ENCODE results near the gene COBLL1.

The COBLL1 gene

DNA sequence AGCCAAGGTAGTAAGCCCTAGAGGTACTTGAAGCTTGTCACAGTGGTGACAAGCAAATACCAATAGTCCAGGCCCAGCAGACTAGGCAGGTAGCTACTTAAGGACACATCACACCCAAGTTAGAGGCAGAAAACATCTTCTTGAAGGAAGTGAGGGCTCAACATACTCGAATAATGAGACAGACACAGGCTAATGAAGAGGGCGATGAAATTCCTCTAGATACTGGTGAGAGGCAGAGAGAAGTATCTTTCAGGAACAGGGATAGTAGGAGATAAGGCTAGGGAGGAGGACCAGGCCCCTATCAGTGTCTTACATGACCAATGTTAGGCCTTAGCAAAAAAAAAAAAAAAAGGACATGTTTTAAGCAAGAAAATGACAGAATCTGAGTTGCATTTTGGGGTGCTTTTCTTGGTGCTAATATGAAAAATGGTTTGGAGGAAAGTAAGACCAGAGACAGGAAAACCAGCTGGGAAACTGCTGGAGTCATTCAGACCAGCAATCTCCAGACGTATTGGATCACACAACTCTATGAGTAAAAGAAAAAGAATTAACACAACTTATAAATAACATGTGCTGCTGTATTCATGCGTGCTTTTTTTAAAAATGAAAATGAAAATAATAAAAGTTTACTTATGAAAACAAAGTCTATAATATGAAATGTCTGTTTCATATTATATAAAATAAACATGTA is 37.7 kb downstream of the COBLL1 start:
- H3K4me1 ChIP-seq (ENCODE audit: control insufficient read depth in 2 of 2, insufficient read depth in 2 of 2, low read length in 2 of 2), result no peaks in the 10 kb centered on the region
- H3K27me3 ChIP-seq (ENCODE audit: control insufficient read depth in 2 of 2, insufficient read depth in 2 of 2, low read length in 2 of 2), result no peaks in the 10 kb centered on the region
- H3K36me3 ChIP-seq (ENCODE audit: control insufficient read depth in 2 of 2, insufficient read depth in 2 of 2, low read length in 2 of 2), result no peaks in the 10 kb centered on the region
- H3K9ac ChIP-seq (ENCODE audit: low read depth in 1 of 2, low read length in 2 of 2), result no peak overlapping the region
- no peaks in the 10 kb centered on the region for H3K9me3 ChIP-seq (ENCODE audit: control insufficient read depth in 2 of 2, low read length in 2 of 2)
- H3K27ac ChIP-seq (ENCODE audit: low read depth in 2 of 2, low read length in 2 of 2), result no peak overlapping the region
- H3K4me3 ChIP-seq (ENCODE audit: low read length in 2 of 2), result no peak overlapping the region

DNA sequence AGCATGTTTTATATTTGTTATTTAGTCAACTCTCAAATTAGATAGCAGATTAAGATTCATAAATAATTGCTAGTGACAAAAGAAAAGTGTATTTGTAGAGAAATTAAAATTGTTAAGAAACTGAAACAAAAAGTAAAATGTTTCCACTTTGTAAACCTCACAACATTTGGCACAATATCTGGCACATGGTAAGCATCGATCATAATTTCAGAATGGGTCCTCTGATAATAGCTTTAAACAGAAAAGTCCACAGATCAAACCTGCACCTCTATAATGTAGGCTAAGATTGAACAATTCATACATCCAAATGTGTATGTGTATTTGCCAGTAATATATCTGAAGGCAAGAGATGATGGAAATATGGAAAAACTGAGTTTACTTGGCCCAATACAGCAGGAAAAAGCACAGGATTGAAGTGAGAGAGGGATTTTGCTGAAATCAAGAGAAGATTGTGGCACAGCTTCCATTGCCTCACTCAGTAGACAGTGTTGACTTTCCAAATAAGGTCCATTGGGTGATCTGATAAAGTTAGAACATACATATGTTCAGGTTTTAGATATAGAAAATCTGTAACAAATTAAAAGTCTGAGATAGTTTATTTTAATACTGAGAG is 39.4 kb downstream of the COBLL1 start:
- Histone ChIP-seq H3K4me3 (ENCODE audit: low read length in 2 of 2) (no peak overlapping the region), H3K36me3 (ENCODE audit: control insufficient read depth in 2 of 2, insufficient read depth in 2 of 2, low read length in 2 of 2) (no peaks in the 10 kb centered on the region), H3K27me3 (ENCODE audit: control insufficient read depth in 2 of 2, insufficient read depth in 2 of 2, low read length in 2 of 2) (no peaks in the 10 kb centered on the region), H3K27ac (ENCODE audit: low read depth in 2 of 2, low read length in 2 of 2) (no peak overlapping the region), H3K9me3 (ENCODE audit: control insufficient read depth in 2 of 2, low read length in 2 of 2) (no peaks in the 10 kb centered on the region), H3K9ac (ENCODE audit: low read depth in 1 of 2, low read length in 2 of 2) (no peak overlapping the region), H3K4me1 (ENCODE audit: control insufficient read depth in 2 of 2, insufficient read depth in 2 of 2, low read length in 2 of 2) (no peaks in the 10 kb centered on the region)

- Histone ChIP-seq H3K4me3 (ENCODE audit: low read length in 2 of 2) (no peak overlapping the region), H3K27me3 (ENCODE audit: control insufficient read depth in 2 of 2, insufficient read depth in 2 of 2, low read length in 2 of 2) (no peaks in the 10 kb centered on the region), H3K4me1 (ENCODE audit: control insufficient read depth in 2 of 2, insufficient read depth in 2 of 2, low read length in 2 of 2) (no peaks in the 10 kb centered on the region), H3K36me3 (ENCODE audit: control insufficient read depth in 2 of 2, insufficient read depth in 2 of 2, low read length in 2 of 2) (no peaks in the 10 kb centered on the region), H3K27ac (ENCODE audit: low read depth in 2 of 2, low read length in 2 of 2) (no peak overlapping the region), H3K9ac (ENCODE audit: low read depth in 1 of 2, low read length in 2 of 2) (no peak overlapping the region), H3K9me3 (ENCODE audit: control insufficient read depth in 2 of 2, low read length in 2 of 2) (no peaks in the 10 kb centered on the region)
Measured at GRCh38 chr2:164800572-164800971, 41.1 kb downstream of the COBLL1 start.

- H3K9ac ChIP-seq (ENCODE audit: low read depth in 1 of 2, low read length in 2 of 2), result no peak overlapping the region
- H3K27ac ChIP-seq (ENCODE audit: low read depth in 2 of 2, low read length in 2 of 2), result no peak overlapping the region
- no peaks in the 10 kb centered on the region for H3K4me1 ChIP-seq (ENCODE audit: control insufficient read depth in 2 of 2, insufficient read depth in 2 of 2, low read length in 2 of 2)
- no peaks in the 10 kb centered on the region for H3K36me3 ChIP-seq (ENCODE audit: control insufficient read depth in 2 of 2, insufficient read depth in 2 of 2, low read length in 2 of 2)
- no peaks in the 10 kb centered on the region for H3K27me3 ChIP-seq (ENCODE audit: control insufficient read depth in 2 of 2, insufficient read depth in 2 of 2, low read length in 2 of 2)
- no peak overlapping the region for H3K4me3 ChIP-seq (ENCODE audit: low read length in 2 of 2)
- H3K9me3 ChIP-seq (ENCODE audit: control insufficient read depth in 2 of 2, low read length in 2 of 2), result no peaks in the 10 kb centered on the region
Measured at GRCh38 chr2:164797627-164798026, 44.0 kb downstream of the COBLL1 start.

DNA sequence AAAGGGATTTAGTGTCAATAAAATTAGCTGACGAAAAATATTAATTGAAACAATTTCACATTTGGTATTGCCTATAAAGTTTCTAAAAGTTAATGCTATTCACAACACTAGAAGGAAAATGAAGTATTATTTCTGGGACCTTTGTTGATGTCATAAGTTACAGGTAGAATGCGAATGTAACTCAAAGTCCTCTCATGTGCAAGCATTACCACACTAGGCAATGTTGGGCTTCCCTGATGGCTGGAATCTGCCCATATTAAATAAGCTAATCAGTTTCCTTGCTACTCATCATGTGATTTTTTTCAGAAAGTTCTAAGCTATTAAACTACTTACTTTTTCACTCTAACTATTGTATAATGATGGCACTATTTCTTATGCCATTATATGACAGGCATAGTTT is 44.6 kb downstream of the COBLL1 start:
- H3K4me3 ChIP-seq (ENCODE audit: low read length in 2 of 2), result no peak overlapping the region
- H3K4me1 ChIP-seq (ENCODE audit: control insufficient read depth in 2 of 2, insufficient read depth in 2 of 2, low read length in 2 of 2), result no peaks in the 10 kb centered on the region
- no peak overlapping the region for H3K9ac ChIP-seq (ENCODE audit: low read depth in 1 of 2, low read length in 2 of 2)
- H3K9me3 ChIP-seq (ENCODE audit: control insufficient read depth in 2 of 2, low read length in 2 of 2), result no peaks in the 10 kb centered on the region
- H3K27ac ChIP-seq (ENCODE audit: low read depth in 2 of 2, low read length in 2 of 2), result no peak overlapping the region
- no peaks in the 10 kb centered on the region for H3K27me3 ChIP-seq (ENCODE audit: control insufficient read depth in 2 of 2, insufficient read depth in 2 of 2, low read length in 2 of 2)
- H3K36me3 ChIP-seq (ENCODE audit: control insufficient read depth in 2 of 2, insufficient read depth in 2 of 2, low read length in 2 of 2), result no peaks in the 10 kb centered on the region

GRCh38 chr2:164794432-164795231 is 47.0 kb downstream of the COBLL1 start:
- Histone ChIP-seq H3K27me3 (ENCODE audit: control insufficient read depth in 2 of 2, insufficient read depth in 2 of 2, low read length in 2 of 2) (no peaks in the 10 kb centered on the region), H3K27ac (ENCODE audit: low read depth in 2 of 2, low read length in 2 of 2) (no peak overlapping the region), H3K4me1 (ENCODE audit: control insufficient read depth in 2 of 2, insufficient read depth in 2 of 2, low read length in 2 of 2) (no peaks in the 10 kb centered on the region), H3K4me3 (ENCODE audit: low read length in 2 of 2) (no peak overlapping the region), H3K9me3 (ENCODE audit: control insufficient read depth in 2 of 2, low read length in 2 of 2) (no peaks in the 10 kb centered on the region), H3K36me3 (ENCODE audit: control insufficient read depth in 2 of 2, insufficient read depth in 2 of 2, low read length in 2 of 2) (no peaks in the 10 kb centered on the region), H3K9ac (ENCODE audit: low read depth in 1 of 2, low read length in 2 of 2) (no peak overlapping the region)

DNA sequence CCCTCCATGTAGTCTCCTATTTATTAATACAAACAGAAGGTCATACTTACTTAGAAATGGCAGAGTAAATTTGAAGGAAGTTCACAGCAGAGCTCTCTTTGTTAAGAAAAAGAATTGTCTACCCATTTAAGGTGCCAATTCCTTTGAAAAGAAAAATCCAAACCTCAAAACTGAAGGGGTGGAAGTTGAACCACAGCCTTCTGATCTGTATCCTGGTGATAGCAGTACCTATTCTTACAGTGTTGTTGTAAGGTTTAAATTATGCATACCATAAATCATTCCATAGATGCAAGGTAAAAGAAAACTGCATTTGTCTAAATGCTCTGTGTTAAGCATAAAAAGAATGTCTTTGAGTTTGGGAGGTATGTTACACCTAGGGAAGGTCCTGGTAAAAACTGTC is 47.6 kb downstream of the COBLL1 start:
- H3K27me3 ChIP-seq (ENCODE audit: control insufficient read depth in 2 of 2, insufficient read depth in 2 of 2, low read length in 2 of 2), result no peaks in the 10 kb centered on the region
- H3K27ac ChIP-seq (ENCODE audit: low read depth in 2 of 2, low read length in 2 of 2), result no peak overlapping the region
- H3K9ac ChIP-seq (ENCODE audit: low read depth in 1 of 2, low read length in 2 of 2), result no peak overlapping the region
- no peaks in the 10 kb centered on the region for H3K9me3 ChIP-seq (ENCODE audit: control insufficient read depth in 2 of 2, low read length in 2 of 2)
- no peak overlapping the region for H3K4me3 ChIP-seq (ENCODE audit: low read length in 2 of 2)
- H3K4me1 ChIP-seq (ENCODE audit: control insufficient read depth in 2 of 2, insufficient read depth in 2 of 2, low read length in 2 of 2), result no peaks in the 10 kb centered on the region
- H3K36me3 ChIP-seq (ENCODE audit: control insufficient read depth in 2 of 2, insufficient read depth in 2 of 2, low read length in 2 of 2), result no peaks in the 10 kb centered on the region

DNA sequence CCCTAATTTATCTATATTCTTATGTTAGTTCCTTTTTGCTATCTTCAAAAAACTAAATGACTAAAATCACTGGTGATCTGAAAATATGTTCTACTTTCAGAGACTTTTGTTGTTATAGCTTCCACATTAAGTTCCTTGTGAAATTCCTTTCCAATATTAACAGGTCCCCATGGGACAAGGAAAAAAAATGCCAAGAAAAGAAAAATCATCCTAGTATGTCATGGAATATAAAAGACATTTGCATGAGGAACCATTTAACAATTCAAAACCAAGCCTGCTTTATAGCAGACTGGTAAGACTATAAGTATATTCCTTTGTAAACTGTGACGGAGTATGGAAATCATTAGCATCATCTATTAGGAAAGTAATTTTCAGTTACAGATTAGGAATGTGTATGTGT is 48.1 kb downstream of the COBLL1 start:
- H3K27me3 ChIP-seq (ENCODE audit: control insufficient read depth in 2 of 2, insufficient read depth in 2 of 2, low read length in 2 of 2), result no peaks in the 10 kb centered on the region
- H3K27ac ChIP-seq (ENCODE audit: low read depth in 2 of 2, low read length in 2 of 2), result no peak overlapping the region
- H3K4me1 ChIP-seq (ENCODE audit: control insufficient read depth in 2 of 2, insufficient read depth in 2 of 2, low read length in 2 of 2), result no peaks in the 10 kb centered on the region
- no peaks in the 10 kb centered on the region for H3K9me3 ChIP-seq (ENCODE audit: control insufficient read depth in 2 of 2, low read length in 2 of 2)
- H3K9ac ChIP-seq (ENCODE audit: low read depth in 1 of 2, low read length in 2 of 2), result no peak overlapping the region
- no peaks in the 10 kb centered on the region for H3K36me3 ChIP-seq (ENCODE audit: control insufficient read depth in 2 of 2, insufficient read depth in 2 of 2, low read length in 2 of 2)
- no peak overlapping the region for H3K4me3 ChIP-seq (ENCODE audit: low read length in 2 of 2)

DNA sequence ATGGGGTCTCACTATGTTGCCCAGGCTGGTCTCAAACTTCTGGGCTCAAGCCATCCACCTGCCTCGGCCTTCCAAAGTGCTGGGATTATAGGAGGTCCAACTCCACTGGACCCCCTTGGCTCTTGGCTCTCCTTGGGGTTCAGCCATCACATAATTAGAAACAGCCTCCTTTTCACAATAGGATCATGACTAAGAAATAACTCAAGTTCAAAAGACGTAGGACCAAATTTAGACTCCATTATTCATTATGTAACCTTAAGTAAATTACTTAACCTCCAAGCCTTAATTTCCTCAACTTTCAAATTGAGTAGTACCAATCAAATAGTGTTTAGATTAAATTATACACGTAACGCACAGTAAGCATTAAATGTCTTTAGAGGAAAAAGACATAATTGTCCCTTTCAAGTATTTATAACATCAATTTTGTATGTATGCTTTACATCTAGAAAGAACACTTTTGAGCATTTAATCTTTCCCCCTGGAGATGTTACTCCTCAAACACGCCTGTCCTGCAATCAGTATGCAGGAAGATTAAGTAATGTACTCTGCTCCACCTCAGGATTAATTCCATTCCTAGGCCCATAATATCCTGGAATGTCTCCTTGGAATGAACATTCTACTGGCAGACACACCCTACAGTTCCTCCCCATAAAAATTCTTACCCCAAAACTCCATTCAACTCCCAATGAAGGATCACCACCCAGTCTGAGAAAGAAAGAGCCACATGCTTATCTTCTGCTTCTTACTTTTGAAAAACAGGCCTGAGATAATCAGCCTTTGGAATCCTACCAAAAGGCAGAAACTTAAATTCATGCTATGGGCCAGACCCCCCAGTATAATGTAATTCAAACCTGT is 49.1 kb downstream of the COBLL1 start:
- H3K27ac ChIP-seq (ENCODE audit: low read depth in 2 of 2, low read length in 2 of 2), result no peak overlapping the region
- H3K9me3 ChIP-seq (ENCODE audit: control insufficient read depth in 2 of 2, low read length in 2 of 2), result no peaks in the 10 kb centered on the region
- H3K4me3 ChIP-seq (ENCODE audit: low read length in 2 of 2), result no peak overlapping the region
- no peaks in the 10 kb centered on the region for H3K4me1 ChIP-seq (ENCODE audit: control insufficient read depth in 2 of 2, insufficient read depth in 2 of 2, low read length in 2 of 2)
- no peaks in the 10 kb centered on the region for H3K36me3 ChIP-seq (ENCODE audit: control insufficient read depth in 2 of 2, insufficient read depth in 2 of 2, low read length in 2 of 2)
- H3K27me3 ChIP-seq (ENCODE audit: control insufficient read depth in 2 of 2, insufficient read depth in 2 of 2, low read length in 2 of 2), result no peaks in the 10 kb centered on the region
- H3K9ac ChIP-seq (ENCODE audit: low read depth in 1 of 2, low read length in 2 of 2), result no peak overlapping the region

DNA sequence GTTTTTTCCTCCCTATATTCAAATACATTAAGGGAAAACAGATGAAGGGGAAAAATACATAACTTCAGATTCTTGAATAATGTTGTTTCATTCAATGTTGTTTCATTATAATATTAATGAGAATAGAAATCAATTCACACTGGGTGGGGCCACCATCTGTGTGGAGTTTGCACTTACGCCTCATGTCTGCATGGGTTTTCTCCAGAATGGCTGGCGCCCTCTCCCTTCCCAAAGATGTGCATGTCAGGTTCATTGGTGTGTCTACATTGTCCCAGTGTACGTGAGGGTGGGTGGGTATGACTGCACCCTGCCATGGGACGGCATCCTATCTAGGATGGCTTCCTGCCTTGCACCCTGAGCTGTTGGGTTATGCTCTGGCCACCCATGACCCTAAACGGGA is 51.7 kb downstream of the COBLL1 start:
- Histone ChIP-seq H3K36me3 (ENCODE audit: control insufficient read depth in 2 of 2, insufficient read depth in 2 of 2, low read length in 2 of 2) (no peaks in the 10 kb centered on the region), H3K9ac (ENCODE audit: low read depth in 1 of 2, low read length in 2 of 2) (no peak overlapping the region), H3K4me3 (ENCODE audit: low read length in 2 of 2) (no peak overlapping the region), H3K4me1 (ENCODE audit: control insufficient read depth in 2 of 2, insufficient read depth in 2 of 2, low read length in 2 of 2) (no peaks in the 10 kb centered on the region), H3K27me3 (ENCODE audit: control insufficient read depth in 2 of 2, insufficient read depth in 2 of 2, low read length in 2 of 2) (no peaks in the 10 kb centered on the region), H3K27ac (ENCODE audit: low read depth in 2 of 2, low read length in 2 of 2) (no peak overlapping the region), H3K9me3 (ENCODE audit: control insufficient read depth in 2 of 2, low read length in 2 of 2) (no peaks in the 10 kb centered on the region)
